DND-41 (cell line): ENCODE results near the gene COL4A5.

Experiments used
- ATAC-seq: fragments of 200-7000 bp; cut with Tn5 transposase; 3 replicates; pipeline ENCODE4 v1.9.1; 2021; ENCODE audit warnings: low read depth; ENCODE audit not compliant: insufficient read depth
- DNase-seq: peaks from one replicate; pipeline ENCODE4 v3.0.0-alpha.2; 2020
- H2AFZ ChIP-seq: 2 replicates; pipeline ENCODE4 v1.6.0; 2012; ENCODE audit warnings: low read depth, low read length
- H3K27ac ChIP-seq: 2 replicates; pipeline ENCODE4 v1.5.1; 2012; ENCODE audit warnings: low read length, inconsistent platforms
- H3K27me3 ChIP-seq: fragments of 200-600 bp; sonication (generic); 2 replicates; pipeline ENCODE4 v1.6.0; 2012; ENCODE audit warnings: low read length, mild to moderate bottlenecking, inconsistent platforms; ENCODE audit not compliant: insufficient read depth, poor library complexity
- H3K36me3 ChIP-seq: 2 replicates; pipeline ENCODE4 v1.5.1; 2012; ENCODE audit warnings: low read length, inconsistent platforms; ENCODE audit not compliant: insufficient read depth
- H3K4me1 ChIP-seq: 2 replicates; pipeline ENCODE4 v1.5.1; 2012; ENCODE audit warnings: mild to moderate bottlenecking, low read length; ENCODE audit not compliant: insufficient read depth
- H3K4me2 ChIP-seq: 2 replicates; pipeline ENCODE4 v1.6.0; 2012; ENCODE audit warnings: mild to moderate bottlenecking, moderate library complexity, low read length, inconsistent platforms; ENCODE audit not compliant: insufficient read depth
- H3K4me3 ChIP-seq, 2 experiments: fragments of 200-600 bp in 1 of 2; shearing (Covaris generic) in 1 of 2; 2 replicates each; pipeline ENCODE4 v1.5.1; 2012 to 2016; ENCODE audit warnings: inconsistent platforms in 2 of 2, low read length in 2 of 2, mild to moderate bottlenecking in 2 of 2, low read depth in 1 of 2, moderate library complexity in 1 of 2
- H3K79me2 ChIP-seq: 2 replicates; pipeline ENCODE4 v1.6.0; 2012; ENCODE audit warnings: low read length, inconsistent platforms; ENCODE audit not compliant: insufficient read depth
- H3K9ac ChIP-seq: 2 replicates; pipeline ENCODE4 v1.6.0; 2012; ENCODE audit warnings: low read depth, mild to moderate bottlenecking, inconsistent platforms, low read length, moderate library complexity
- H3K9me3 ChIP-seq: 2 replicates; pipeline ENCODE4 v1.5.1; 2012; ENCODE audit warnings: low read length, moderate library complexity, mild to moderate bottlenecking, inconsistent platforms; ENCODE audit not compliant: insufficient read depth, severe bottlenecking
- H4K20me1 ChIP-seq: 2 replicates; pipeline ENCODE4 v1.6.0; 2012; ENCODE audit warnings: low read length; ENCODE audit not compliant: insufficient read depth
- EZH2 ChIP-seq: IDR thresholded peaks from 3 replicates; pipeline ENCODE4 v1.6.1; 2012; ENCODE audit warnings: borderline replicate concordance, low read depth, mild to moderate bottlenecking, moderate library complexity, low read length, inconsistent platforms; ENCODE audit not compliant: severe bottlenecking
- TF ChIP-seq, protein P1 (sequence below): IDR thresholded peaks from 2 replicates; pipeline ENCODE4 v1.5.1; 2012; ENCODE audit warnings: borderline replicate concordance, low read length, moderate library complexity, mild to moderate bottlenecking; ENCODE audit not compliant: poor library complexity, severe bottlenecking; ENCODE audit errors: extremely low read depth

Gene COL4A5

DNA sequence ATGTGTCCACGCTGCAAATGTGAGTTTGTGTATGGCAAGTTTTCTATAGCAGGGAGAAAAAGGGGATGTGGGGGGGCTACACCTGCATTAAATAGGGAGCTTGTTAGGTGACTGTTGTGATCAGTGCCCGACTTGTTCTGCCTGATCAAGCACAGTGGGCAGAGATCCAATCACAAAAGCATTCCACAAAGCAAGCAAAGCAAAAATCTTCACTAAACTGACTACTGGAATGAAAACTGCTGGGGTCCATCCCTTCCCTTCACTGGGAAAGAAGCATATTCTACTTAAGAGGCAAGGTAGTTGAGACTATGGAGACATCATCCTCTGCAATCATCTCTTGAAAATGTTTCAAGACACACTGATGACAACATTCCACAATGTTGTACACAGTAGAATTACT is 291.5 kb downstream of the COL4A5 start:
- no peaks in the 10 kb centered on the region for H3K27me3 ChIP-seq

DNA sequence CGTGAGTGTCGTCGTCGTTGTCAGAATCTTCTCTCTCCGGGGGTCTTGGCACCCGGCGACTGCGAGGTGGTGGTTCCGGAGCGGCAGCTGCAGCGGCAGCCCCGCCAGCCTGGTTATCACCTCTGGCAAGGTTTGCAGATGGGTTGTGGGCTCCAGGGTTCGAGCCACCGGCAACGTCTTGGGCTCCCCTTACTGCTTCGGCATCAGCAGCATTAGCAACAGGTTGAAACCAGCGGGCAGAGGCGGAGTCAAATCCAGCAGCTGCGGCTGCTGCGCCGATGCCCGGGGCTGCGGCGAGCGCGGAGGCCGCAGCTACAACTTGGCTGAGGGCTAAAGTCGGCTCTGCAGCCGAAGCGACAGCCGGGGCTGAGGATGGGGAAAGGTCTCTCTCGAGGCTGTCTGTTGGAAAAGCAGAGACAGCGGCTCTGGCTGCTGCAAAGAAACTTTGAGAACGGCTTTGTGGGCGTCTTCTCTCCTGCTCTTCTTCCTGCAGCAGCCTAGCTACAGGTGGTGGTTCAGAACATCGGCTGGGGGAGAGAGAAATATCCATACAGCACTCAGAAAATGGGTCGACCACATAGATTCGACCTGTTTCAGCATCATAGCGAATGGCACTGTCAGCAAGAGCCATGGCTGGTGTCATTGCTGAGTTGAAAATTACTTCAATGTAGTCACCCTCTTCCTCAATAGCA is 293.1 kb downstream of the COL4A5 start:
- Histone ChIP-seq H3K9me3 (no peaks in the 10 kb centered on the region), H2AFZ (no peak overlapping the region), H3K27me3 (no peaks in the 10 kb centered on the region), H3K4me3 (no peak overlapping the region), H3K36me3 (no peaks in the 10 kb centered on the region), H3K4me2 (no peak overlapping the region), H3K79me2 (no peaks in the 10 kb centered on the region), H3K4me1 (no peaks in the 10 kb centered on the region), H4K20me1 (no peaks in the 10 kb centered on the region), H3K9ac (no peak overlapping the region), H3K27ac (no peak overlapping the region)
- no peak for DNase-seq
- no peak for ATAC-seq
- TF ChIP-seq, protein P1, sequence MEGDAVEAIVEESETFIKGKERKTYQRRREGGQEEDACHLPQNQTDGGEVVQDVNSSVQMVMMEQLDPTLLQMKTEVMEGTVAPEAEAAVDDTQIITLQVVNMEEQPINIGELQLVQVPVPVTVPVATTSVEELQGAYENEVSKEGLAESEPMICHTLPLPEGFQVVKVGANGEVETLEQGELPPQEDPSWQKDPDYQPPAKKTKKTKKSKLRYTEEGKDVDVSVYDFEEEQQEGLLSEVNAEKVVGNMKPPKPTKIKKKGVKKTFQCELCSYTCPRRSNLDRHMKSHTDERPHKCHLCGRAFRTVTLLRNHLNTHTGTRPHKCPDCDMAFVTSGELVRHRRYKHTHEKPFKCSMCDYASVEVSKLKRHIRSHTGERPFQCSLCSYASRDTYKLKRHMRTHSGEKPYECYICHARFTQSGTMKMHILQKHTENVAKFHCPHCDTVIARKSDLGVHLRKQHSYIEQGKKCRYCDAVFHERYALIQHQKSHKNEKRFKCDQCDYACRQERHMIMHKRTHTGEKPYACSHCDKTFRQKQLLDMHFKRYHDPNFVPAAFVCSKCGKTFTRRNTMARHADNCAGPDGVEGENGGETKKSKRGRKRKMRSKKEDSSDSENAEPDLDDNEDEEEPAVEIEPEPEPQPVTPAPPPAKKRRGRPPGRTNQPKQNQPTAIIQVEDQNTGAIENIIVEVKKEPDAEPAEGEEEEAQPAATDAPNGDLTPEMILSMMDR, result no peak
- no peak for TF ChIP-seq EZH2

More for the DNA sequence above, 291.5 kb downstream of the COL4A5 start:
- no peak for DNase-seq
- H3K4me2 ChIP-seq, result no peak overlapping the region
- no peak overlapping the region for H3K4me3 ChIP-seq
- H3K36me3 ChIP-seq, result no peaks in the 10 kb centered on the region
- TF ChIP-seq, protein P1, result no peak
- TF ChIP-seq EZH2, result no peak
- no peak for ATAC-seq
- no peaks in the 10 kb centered on the region for H3K79me2 ChIP-seq
- no peaks in the 10 kb centered on the region for H4K20me1 ChIP-seq
- H3K9me3 ChIP-seq, result no peaks in the 10 kb centered on the region
- H3K4me1 ChIP-seq, result no peaks in the 10 kb centered on the region
- no peak overlapping the region for H2AFZ ChIP-seq
- no peak overlapping the region for H3K9ac ChIP-seq
- H3K27ac ChIP-seq, result no peak overlapping the region

DNA sequence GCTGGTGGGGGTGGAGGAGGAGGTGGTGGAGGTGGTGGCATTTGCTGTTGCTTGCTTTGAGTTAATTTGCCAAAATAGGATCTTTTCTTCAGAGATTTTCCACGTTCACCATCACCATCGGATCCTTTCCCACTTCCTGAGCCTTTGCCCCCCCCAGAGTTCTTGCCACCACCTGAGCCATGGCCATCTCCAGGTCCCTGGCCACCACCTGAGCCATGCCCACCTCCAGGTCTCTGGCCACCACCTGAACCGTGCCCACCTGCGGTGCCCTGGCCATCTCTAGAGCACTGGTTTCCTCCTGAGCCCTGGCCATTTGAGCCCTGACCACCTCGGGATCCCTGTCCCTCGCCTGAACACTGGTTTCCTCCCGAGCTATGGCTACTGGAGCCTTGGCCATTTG is 294.8 kb downstream of the COL4A5 start:
- no peaks in the 10 kb centered on the region for H3K27me3 ChIP-seq
- DNase-seq (no peak), ATAC-seq (no peak)
- H3K4me3 ChIP-seq, result no peak overlapping the region
- H4K20me1 ChIP-seq, result no peaks in the 10 kb centered on the region
- no peaks in the 10 kb centered on the region for H3K9me3 ChIP-seq
- no peak overlapping the region for H3K4me2 ChIP-seq
- H3K36me3 ChIP-seq, result no peaks in the 10 kb centered on the region
- H2AFZ ChIP-seq, result no peak overlapping the region
- H3K27ac ChIP-seq, result no peak overlapping the region
- H3K9ac ChIP-seq, result no peak overlapping the region
- H3K79me2 ChIP-seq, result no peaks in the 10 kb centered on the region
- no peaks in the 10 kb centered on the region for H3K4me1 ChIP-seq
- TF ChIP-seq, protein P1, result no peak

DNA sequence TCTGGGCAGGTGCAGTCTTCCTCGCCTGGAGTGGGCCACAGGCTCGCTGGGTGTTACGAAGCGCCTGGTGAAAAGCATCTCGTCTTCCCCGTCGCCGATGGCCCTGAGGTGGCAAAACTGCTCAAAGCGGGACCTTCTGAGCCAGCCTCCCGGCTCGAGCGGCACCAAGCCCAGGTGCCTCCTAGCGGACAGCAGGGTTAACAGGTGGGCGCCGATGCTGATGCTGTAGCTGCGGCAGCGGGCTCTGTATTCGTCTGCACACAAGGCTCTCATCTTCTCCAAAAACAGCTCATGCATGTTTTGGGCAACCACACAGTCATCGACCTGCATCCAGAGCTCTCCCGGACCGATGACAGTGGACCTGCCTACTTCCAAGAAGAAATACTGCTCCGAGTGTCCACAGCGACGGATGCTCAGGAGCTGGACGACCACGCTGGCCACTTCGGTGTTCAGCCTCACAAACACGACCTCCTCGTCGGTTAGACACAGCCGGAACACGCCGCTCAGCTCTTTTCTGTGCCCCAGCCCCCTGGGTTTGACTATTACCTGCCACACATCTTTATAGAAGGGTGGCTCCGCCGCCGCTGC is 295.5 kb downstream of the COL4A5 start:
- Histone ChIP-seq H3K9me3 (no peaks in the 10 kb centered on the region), H3K4me2 (no peak overlapping the region), H2AFZ (no peak overlapping the region), H3K9ac (no peak overlapping the region), H3K79me2 (no peaks in the 10 kb centered on the region), H3K27ac (no peak overlapping the region), H3K27me3 (no peaks in the 10 kb centered on the region), H4K20me1 (no peaks in the 10 kb centered on the region), H3K4me1 (no peaks in the 10 kb centered on the region), H3K4me3 (no peak overlapping the region), H3K36me3 (no peaks in the 10 kb centered on the region)
- TF ChIP-seq, protein P1, result no peak
- no peak for TF ChIP-seq EZH2
- no peak for ATAC-seq
- no peak for DNase-seq
